NCI-H526 treated with DMSO at 0.1 percent for 48 hours (cell line): Measurements from ENCODE around the gene TTC3.
"Not testable (repeated sequence)": the region's sequence is repeated elsewhere in the genome, so short reads cannot be mapped to it uniquely, and the experiment has no call there.

Experiments used
- DNase-seq: peaks from one replicate; lab custom pipeline; 2025; lab: John Stamatoyannopoulos, UW

The TTC3 gene, protein sequence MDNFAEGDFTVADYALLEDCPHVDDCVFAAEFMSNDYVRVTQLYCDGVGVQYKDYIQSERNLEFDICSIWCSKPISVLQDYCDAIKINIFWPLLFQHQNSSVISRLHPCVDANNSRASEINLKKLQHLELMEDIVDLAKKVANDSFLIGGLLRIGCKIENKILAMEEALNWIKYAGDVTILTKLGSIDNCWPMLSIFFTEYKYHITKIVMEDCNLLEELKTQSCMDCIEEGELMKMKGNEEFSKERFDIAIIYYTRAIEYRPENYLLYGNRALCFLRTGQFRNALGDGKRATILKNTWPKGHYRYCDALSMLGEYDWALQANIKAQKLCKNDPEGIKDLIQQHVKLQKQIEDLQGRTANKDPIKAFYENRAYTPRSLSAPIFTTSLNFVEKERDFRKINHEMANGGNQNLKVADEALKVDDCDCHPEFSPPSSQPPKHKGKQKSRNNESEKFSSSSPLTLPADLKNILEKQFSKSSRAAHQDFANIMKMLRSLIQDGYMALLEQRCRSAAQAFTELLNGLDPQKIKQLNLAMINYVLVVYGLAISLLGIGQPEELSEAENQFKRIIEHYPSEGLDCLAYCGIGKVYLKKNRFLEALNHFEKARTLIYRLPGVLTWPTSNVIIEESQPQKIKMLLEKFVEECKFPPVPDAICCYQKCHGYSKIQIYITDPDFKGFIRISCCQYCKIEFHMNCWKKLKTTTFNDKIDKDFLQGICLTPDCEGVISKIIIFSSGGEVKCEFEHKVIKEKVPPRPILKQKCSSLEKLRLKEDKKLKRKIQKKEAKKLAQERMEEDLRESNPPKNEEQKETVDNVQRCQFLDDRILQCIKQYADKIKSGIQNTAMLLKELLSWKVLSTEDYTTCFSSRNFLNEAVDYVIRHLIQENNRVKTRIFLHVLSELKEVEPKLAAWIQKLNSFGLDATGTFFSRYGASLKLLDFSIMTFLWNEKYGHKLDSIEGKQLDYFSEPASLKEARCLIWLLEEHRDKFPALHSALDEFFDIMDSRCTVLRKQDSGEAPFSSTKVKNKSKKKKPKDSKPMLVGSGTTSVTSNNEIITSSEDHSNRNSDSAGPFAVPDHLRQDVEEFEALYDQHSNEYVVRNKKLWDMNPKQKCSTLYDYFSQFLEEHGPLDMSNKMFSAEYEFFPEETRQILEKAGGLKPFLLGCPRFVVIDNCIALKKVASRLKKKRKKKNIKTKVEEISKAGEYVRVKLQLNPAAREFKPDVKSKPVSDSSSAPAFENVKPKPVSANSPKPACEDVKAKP (N-terminal part only)

DNA sequence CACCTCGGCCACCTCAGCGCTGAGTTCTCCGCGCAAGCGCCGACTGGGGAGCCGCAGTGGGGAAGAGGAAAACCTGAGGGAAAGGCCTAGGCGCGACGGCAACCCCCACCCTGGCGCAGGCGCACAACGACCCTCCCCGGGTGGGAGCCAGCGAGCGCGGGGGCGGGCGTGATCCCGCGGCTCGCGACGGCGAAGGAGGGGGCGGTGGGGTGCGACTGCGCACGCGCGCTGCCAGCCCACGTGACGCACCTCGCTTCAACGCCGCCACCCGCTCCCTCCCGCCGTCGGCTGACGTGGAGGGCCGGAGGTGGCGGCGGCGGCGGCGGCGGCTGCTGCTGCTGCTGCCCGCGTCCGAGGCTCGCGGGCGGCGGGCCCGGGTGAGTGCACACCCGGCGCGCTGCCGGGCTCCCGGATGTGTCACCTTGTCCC is at the start of gene TTC3, which contains the start of gene PIGP:
Gene TTC3 (plus strand): TSS at position 267 of the 429 bp plus-strand sequence. CDS start 14,004 bp downstream, outside the sequence.
Gene PIGP (minus strand): TSS at position 84 of the 429 bp plus-strand sequence. CDS start 556 bp downstream, outside the sequence.
- DNase-seq, result peak; percentile 85

DNA sequence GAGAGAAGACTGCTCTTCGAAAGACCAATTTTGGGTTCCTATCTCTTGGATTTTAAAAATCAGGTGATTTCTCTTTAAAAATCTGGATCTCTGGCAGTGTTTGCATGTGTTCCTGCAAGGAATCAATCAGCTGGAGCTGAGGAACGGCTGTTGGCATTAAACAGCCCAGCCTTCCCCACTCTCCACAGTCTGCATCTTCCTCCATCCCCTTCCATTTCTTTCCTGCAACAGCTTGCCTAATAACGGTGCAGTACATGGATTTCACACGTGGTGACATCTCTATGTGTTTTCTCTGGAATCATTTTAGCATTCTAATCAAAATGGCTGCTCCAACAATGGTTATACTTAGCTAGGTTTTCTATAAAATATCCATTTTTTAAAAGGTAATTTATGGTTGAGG is 46.6 kb upstream of the TTC3 start:
- DNase-seq, result no peak

DNA sequence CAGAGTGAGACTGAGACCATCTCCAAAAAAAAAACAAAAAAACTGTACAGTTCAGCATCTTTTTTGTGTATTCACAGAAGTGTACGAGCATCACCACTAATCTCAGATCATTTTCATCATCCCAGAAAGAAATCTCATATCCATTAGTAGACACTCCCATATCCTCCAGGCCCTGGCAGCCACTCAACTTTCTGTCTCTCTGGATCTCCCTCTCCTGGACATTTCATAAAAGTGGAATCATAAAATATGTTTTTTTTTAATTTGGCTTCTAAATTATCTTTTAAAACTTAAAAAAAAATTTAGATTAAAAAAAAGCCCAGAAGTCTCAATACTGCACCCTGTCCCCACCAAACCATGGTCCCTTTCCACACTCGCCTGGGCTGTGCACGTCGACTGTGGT is 44.5 kb upstream of the TTC3 start:
- no peak for DNase-seq

DNA sequence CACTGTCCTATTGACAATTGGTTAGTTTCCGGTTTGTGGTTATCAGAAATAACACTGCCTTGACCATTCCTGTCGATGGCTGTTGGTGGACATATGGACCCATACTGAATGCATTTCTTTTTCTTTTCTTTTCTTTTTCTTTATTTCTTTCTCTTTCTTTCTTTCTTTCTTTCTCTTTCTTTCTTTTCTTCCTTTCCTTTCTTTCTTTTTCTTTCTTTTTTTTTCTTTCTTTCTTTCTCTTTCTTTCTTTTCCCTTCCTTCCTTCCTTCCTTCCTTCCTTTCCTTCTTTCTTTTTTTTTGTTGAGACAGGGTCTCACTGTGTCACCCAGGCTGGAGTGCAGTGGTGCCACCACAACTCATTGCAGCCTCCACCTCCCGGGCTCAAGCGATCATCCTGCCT is 42.2 kb upstream of the TTC3 start:
- DNase-seq, result no peak

DNA sequence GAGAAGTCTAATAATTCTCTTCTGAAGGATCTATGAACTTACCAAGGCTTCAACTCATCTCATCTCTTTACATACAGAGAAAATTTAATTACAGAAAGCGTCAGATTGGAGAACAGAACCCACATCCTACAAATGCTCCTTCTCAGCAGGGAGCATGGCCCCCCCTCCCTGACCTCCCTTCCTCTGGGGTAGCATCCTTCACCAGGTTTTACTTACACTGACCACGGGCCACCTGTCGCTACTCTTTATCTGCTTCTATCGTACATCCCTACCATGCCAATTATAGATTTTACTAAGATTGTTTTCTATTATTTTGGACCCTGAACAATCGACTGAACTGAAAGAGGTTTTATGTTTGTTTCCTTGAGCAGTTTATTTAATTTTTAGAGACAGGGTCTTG is 40.8 kb upstream of the TTC3 start:
- no peak for DNase-seq

DNA sequence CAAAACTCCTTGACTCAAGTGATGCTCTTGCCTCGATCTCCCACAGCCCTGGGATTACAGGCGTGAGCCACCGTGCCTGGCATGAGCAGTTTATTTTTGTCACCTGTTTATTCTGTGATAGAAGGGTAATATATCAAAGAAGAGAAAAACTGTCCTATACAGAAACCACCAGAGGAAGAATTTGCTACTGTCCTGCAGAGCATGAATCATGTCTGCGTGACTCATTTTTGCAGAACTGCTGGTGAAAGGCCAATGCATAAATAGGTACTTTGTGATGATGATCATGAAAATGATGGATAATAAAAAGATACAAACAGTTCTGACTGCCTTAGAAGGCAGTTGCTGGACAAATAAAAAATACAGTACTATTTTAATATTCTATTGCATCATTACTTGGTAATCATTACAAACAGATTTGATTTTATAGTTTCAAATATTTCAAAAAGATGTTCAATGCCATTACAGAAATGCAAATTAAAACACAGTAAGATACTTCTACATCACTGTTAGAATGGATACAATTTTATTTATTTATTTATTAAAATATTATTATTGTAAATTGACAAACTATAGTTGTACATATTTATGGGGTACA is 40.1 kb upstream of the TTC3 start:
- no peak for DNase-seq

DNA sequence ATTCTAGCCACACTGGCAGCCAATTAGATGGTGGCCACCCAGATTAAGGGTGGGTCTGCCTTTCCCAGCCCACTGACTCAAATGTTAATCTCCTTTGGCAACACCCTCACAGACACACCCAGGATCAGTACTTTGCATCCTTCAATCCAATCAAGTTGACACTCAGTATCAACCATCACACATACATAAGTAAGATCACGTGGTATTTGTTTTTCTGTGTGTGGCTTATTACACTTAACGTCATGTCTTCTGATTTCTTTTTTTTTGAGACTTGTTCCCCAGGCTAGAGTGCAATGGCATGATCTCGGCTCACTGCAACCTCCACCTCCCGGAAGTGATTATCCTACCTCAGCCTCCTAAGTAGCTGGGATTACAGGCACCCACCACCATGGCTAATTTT is 38.7 kb upstream of the TTC3 start:
- DNase-seq, result not testable (repeated sequence)

DNA sequence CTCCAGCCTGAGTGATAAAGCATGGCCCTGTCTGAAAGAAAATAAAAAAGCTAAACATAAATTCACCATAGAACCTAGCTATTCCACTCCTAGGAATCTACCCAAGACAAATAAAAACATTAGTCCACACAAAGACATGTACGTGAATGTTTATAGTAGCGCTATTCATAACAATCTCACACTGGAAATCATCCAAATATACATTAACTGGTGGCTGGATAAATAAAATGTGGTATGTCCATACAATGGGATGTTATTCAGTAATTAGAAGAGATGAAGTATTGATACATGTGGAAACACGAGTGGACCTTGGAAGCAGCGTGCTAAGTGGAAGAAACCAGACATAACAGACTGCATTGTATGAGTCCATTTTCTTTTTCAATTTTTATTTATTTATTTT is 36.9 kb upstream of the TTC3 start:
- no peak for DNase-seq

DNA sequence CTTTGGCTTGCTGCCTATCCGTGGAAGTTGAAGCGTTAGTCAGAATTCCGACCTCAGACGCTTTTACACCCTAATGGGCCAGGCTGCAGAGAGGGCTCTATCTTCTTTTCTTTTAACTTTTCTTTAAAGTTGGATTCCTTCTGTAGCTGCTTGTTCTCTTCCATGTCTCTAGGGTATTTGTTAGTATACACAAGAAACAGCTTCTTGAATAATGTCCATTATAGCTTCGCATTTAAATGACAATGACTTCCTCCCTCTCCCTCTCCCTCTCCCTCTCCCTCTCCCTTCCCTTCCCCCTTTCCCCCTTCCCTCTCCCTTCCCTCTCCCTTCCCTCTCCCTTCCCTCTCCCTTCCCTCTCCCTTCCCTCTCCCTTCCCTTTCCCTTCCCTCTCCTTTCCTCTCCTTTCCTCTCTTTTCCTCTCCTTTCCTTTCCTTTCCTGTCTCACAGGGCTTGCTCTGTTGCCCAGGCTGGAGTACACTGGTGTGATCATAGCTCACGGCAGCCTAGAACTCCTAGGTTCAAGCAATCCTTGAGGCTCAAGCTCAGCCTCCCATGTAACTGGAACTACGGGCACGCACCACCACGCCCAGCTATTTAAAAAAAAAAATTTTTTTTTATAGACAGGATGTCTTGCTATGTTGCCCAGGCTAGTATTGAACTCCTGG is 33.5 kb upstream of the TTC3 start:
- DNase-seq, result no peak

DNA sequence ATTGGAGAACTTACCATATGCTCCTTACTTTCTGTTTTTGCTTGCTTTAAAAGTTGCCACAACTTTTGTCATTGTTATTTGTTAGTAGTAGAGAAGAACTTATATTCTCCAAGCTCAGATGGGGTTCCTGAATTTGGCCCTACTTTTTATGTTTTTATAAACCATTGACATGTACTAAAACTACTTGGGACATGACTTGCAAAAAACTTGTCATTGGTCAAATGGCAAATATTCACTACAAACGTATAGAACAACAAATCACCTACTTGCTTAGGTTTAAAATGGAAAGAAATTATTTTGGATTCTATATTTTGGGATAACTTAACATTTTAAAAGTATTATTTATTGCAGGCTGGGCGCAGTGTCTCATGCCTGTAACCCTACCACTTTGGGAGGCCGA is 32.8 kb upstream of the TTC3 start:
- no peak for DNase-seq

DNA sequence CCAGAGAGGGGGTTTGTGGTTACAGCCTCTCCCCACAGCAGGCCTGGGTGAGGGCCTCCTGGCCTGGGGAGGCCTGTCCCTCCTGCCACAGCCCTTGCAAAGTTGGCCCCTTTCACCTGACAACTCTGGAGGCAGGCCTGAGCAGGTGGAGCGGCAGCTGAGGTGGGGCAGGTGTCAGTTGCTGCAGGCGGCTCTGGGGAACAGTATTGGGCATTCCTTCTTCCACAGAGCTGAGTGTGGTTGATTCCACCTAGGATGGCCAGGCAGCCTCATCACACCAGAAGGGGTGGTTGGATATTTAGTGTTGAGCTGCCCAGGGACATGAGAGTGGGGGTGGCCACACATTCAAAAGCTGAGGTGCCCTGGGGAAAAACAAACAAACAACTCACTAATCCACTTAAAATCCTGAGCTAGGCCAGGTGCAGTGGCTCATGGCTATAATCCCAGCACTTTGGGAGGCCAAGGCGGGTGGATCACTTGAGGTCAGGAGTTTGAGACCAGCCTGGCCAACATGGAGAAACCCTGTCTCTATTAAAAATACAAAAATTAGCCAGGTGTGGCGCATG is 31.3 kb upstream of the TTC3 start:
- DNase-seq, result no peak

DNA sequence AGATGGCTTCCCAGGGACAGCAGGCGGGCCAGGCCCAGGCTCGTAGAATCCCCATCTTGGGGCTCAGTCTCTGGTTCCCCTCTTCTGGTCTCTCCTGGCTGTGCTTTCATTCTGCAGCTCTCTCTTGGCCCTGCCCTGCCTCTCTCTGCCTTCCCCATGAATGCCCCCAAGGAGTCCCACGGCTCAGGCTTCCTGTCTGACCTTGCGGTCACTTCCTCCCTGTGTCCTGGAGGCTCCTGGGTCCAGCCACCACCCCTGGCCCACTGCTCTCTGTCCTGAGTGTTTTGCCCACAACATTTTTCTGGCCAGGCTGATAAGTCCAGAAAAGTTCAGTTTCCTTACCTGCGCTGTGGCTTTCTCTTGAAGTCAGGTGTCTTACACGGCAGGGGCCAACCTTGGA is 29.2 kb upstream of the TTC3 start:
- DNase-seq, result no peak

DNA sequence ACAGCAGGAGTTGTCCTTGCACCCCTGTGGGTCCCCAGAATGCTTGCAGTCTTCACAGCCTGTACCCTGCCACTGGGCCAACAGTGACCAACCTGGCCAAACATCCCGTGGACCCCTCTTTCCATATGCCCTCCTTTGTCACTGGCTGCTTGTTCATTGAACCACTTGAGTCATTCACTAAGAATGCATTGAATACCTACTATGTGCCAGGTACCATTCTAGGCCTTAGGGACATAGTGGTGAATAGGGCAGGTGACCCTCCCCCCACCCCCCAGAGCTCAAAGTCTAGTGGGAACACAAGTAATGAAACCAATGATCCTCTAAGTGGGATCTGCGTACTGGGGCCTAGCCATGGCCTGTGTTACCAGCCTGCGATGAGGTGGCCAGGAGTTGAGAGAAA is 28.4 kb upstream of the TTC3 start:
- DNase-seq, result no peak

DNA sequence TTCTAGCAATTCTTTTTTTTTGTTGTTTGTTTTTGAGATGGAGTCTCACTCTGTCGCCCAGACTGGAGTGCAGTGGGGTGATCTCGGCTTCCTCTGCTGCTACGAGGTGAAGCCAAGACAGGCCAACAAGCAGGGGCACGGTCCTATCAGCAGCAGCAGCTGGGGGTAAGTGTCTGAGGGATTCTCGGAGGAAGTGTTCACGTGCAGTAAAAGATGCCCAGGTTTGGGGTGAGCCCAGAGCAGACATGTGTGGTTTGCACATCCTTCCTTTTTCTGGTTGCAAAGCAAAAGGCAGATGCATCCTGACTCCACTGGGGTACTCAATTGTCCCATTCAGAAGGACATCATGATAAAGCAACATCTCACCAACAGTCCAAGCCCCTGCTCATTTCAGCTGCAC is 27.9 kb upstream of the TTC3 start:
- DNase-seq, result no peak

DNA sequence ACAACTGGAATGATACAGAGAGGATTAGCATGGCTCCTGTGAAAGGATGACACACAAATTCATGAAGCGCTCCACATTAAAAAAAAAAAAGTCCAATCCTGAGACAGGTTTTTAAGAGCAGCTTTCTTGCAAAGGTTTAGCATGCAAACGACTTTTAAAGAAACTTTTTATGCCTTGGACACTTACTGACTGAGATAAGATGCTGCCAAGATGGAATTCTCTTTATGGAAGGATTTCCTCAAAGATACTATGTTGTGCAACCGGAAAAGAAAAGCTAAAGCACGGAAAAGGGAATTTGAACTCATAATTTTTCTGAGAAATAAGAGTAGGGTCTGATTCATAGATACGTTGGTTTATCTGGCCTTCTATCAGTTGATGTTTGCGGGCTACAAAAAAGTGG is 27.5 kb upstream of the TTC3 start:
- DNase-seq, result no peak

DNA sequence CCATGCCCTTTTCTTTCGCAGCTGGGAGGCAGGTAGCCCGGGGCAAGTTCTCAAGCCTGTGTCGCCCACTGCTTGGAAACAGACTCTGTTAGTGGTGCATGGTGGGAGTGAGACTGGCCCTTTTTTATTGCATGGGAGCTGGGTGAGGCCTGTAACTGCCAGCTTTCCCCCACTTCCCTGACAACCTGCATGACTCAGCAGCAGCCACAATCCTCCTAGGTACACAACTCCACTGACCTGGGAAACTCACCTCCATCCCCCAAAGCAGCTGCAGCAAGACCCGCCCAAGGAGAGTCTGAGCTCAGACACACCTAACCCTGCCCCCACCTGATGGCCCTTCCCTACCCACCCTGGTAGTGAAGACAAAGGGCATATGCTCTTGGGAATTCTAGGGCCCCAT is 26.0 kb upstream of the TTC3 start:
- no peak for DNase-seq

DNA sequence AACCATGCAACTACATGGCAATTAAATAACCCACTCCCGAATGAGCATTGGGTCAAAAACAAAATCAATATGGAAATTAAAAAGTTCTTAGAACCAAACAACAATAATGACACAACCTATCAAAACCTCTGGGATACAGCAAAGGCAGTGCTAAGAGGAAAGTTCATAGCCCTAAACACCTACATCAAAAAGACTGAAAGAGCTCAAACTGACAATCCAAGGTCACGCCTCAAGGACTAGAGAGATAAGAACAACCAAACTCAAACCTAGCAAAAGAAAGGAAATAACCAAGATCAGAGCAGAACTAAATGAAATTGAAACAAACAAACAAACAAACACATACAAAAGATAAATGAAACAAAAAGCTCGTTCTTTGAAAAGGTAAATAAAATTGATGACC is 23.3 kb upstream of the TTC3 start:
- DNase-seq, result not testable (repeated sequence)

DNA sequence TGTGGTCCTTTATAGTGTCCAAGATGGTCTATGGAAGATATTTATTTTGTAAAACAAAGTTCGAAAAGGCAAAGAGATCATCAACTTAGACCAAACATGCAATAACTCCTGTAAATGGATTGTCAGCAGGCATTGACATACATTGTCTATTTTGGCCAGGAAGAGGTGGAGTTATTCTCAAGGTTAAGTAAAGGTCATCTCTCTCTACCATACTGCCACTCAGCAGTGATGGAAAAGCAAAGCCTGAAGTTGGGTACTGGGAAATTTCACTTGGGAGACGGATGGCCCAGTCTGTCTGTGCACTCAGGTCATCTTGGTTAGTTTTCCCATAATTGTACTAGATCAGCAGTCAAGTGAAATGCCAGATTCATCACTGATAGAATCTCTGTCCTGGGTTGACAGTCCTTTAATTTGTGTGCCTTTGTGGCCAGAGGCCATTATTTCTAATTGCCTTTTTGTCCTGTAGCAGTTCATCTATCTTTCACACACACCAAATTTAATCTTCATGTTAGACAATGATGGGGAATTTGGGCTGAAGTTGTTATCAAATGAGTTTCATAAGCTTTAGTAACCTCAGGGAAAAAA is 17.7 kb upstream of the TTC3 start:
- DNase-seq, result no peak

DNA sequence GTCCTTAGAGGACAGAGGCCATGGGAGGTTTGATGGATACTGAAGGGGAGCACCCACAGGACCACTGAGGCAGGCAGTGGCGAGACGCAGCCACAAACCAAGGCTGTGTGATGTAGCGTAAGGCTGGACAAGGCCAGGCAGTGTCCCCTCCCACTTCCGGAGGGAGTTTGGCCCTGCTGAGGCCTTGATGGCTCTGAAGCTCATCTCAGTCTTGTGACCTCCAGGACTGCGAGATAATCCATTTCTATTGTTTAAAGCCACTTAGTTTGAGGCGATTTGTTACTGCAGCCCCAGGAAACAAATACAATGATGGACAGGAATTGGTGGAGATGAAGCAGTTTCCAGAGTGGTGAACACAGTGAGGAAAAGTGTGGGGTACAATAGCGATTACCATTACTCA is 15.4 kb upstream of the TTC3 start:
- no peak for DNase-seq

DNA sequence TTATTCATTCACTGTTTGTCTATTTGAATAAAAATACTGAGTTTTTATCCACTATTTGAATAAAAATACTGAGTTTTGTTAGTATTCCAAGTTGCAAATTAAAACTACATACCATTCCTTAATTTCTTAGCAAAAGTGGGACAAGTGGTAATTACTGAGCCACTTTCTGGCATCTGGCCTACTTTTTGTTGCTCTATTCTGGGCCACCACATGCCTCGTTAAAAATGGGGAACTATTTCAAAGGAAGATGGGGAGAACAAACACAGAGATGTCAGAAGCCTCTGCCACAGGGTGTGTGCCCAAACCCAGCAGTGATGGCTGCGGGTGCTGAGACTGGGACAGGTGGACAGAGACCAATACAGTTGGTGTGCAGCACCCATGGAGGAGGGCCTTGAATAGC is 14.8 kb upstream of the TTC3 start:
- no peak for DNase-seq

DNA sequence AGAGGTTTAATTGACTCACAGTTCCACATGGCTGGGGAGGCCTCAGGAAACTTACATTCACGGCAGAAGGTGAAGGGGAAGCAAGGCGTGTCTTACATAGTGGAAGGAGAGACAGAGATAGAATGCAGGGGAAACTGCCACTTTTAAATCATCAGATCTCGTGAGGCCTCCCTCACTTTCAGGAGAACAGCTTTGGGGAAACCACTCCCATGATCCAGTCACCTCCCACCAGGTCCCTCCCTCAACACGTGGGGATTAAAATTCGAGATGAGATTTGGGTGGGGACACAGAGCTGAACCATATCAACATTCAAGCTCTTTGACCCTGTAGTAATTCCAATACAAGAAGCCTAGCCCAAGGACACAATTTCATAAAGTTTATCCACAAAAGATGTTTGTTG is 13.9 kb upstream of the TTC3 start:
- no peak for DNase-seq
